Suprapubic skin (tissue), 4 donors: ENCODE results near the gene JAZF1.

Experiments used
- CTCF ChIP-seq, 2 donors: fragments of 200-600 bp in 1 of 2; fragments of 450-650 bp in 1 of 2; sonication (generic) in 1 of 2; IDR thresholded peaks; one replicate each; pipeline ENCODE4 v1.5.1; 2016 to 2019; ENCODE audit warnings: antibody characterized with exemption in 2 of 2, mild to moderate bottlenecking in 1 of 2, moderate library complexity in 1 of 2
- EP300 ChIP-seq: sonication (generic); formaldehyde crosslinking; IDR thresholded peaks from one replicate; pipeline ENCODE4 v1.6.1; 2017; ENCODE audit warnings: antibody characterized with exemption
- POLR2AphosphoS5 ChIP-seq, 3 donors: sonication (generic); formaldehyde crosslinking; IDR thresholded peaks; one replicate each; pipeline ENCODE4 v1.6.1; 2017; ENCODE audit warnings: antibody characterized with exemption in 3 of 3

- TF ChIP-seq CTCF (IDR thresholded peaks at IDR 0.05) (no peak), EP300 (no peak), POLR2AphosphoS5 (IDR thresholded peaks at IDR 0.05) (no peak)
Measured at GRCh38 chr7:27901028-27901760, 279.4 kb downstream of the JAZF1 start.
